OCI-LY7 (cell line): ENCODE measurements around the gene WDR3. TPM values are rescaled to one million over a fixed set of nuclear protein-coding genes. Genes with fewer than 3 reads are reported as not detected.

ENCODE experiments used
- BruUV-seq: library from RNA; stranded (reverse); fragments of 400-500 nt; replicated peaks from 2 replicates; lab custom pipeline; 2021; lab: Mats Ljungman, UMichigan
- CTCF ChIA-PET: fragments of 300-600 bp; sonication (Branson Sonifier 250); formaldehyde crosslinking; loops from one replicate; lab custom pipeline; 2022; ENCODE audit warnings: antibody characterized with exemption; ENCODE audit not compliant: unreplicated experiment; lab: Charles Lee
- POLR2A ChIA-PET: fragments of 300-600 bp; sonication (Branson Sonifier 250); formaldehyde crosslinking; loops from one replicate; lab custom pipeline; 2022; ENCODE audit warnings: antibody characterized with exemption; lab: Charles Lee
- DNase-seq: peaks from one replicate; pipeline ENCODE4 v3.0.0-alpha.2; 2015; ENCODE audit warnings: low spot score
- H2AFZ ChIP-seq: fragments of 200-600 bp; sonication (generic), shearing (Covaris generic); 2 replicates; pipeline ENCODE4 v1.6.1; 2014; ENCODE audit warnings: mild to moderate bottlenecking, antibody characterized with exemption, low read length, moderate library complexity
- H3K27ac ChIP-seq: fragments of 200-600 bp; sonication (generic); 2 replicates; pipeline ENCODE4 v1.5.1; 2014; ENCODE audit warnings: mixed run types, low read depth, mild to moderate bottlenecking, moderate library complexity, low read length, inconsistent platforms; ENCODE audit not compliant: poor library complexity, severe bottlenecking
- H3K36me3 ChIP-seq: fragments of 200-600 bp; sonication (generic); 2 replicates; pipeline ENCODE4 v1.6.1; 2014; ENCODE audit warnings: mild to moderate bottlenecking, antibody characterized with exemption, low read length, moderate library complexity, mixed read lengths; ENCODE audit not compliant: insufficient read depth
- H3K4me1 ChIP-seq: fragments of 200-600 bp; sonication (generic); 2 replicates; pipeline ENCODE4 v1.5.1; 2014; ENCODE audit warnings: mild to moderate bottlenecking, low read length; ENCODE audit not compliant: insufficient read depth, poor library complexity, severe bottlenecking
- H3K4me2 ChIP-seq: fragments of 200-600 bp; sonication (generic); 2 replicates; pipeline ENCODE4 v1.6.1; 2014; ENCODE audit warnings: mild to moderate bottlenecking, low read length
- H3K4me3 ChIP-seq: fragments of 200-600 bp; sonication (generic); 2 replicates; pipeline ENCODE4 v1.5.1; 2014; ENCODE audit warnings: mild to moderate bottlenecking, low read depth, low read length; ENCODE audit not compliant: poor library complexity, severe bottlenecking
- H3K79me2 ChIP-seq: fragments of 200-600 bp; sonication (generic); 2 replicates; pipeline ENCODE4 v1.6.1; 2016; ENCODE audit warnings: low read depth, mild to moderate bottlenecking, low read length, moderate library complexity, mixed read lengths; ENCODE audit not compliant: insufficient read depth
- H3K9me2 ChIP-seq: fragments of 200-600 bp; sonication (generic); 2 replicates; pipeline ENCODE4 v1.6.1; 2016; ENCODE audit warnings: mild to moderate bottlenecking, low read length, mixed read lengths; ENCODE audit not compliant: insufficient read depth
- H3K9me3 ChIP-seq: fragments of 200-600 bp; sonication (generic); 2 replicates; pipeline ENCODE4 v1.6.1; 2014; ENCODE audit warnings: mild to moderate bottlenecking, mixed run types, low read length, mixed read lengths
- H4K20me1 ChIP-seq: fragments of 200-600 bp; sonication (generic); 2 replicates; pipeline ENCODE4 v1.6.1; 2014; ENCODE audit warnings: mild to moderate bottlenecking, antibody characterized with exemption, low read length, moderate library complexity, mixed read lengths; ENCODE audit not compliant: insufficient read depth
- EZH2phosphoT487 ChIP-seq: fragments of 200-600 bp; sonication (generic); IDR thresholded peaks from 2 replicates; pipeline ENCODE4 v1.6.1; 2018; ENCODE audit warnings: low read depth, borderline replicate concordance, mild to moderate bottlenecking, mixed run types, antibody characterized with exemption, low read length, moderate library complexity, mixed read lengths
- intact Hi-C: fragments of 100-400 bp; cut with micrococcal nuclease; formaldehyde crosslinking; loops from one replicate; pipeline ENCODE4 v1.10.0; 2022; ENCODE audit not compliant: unreplicated experiment
- total RNA-seq, 2 experiments: library from RNA; depleted of rRNA in 1 of 2; stranded (reverse); fragments of >200 nt in 1 of 2; shearing (Covaris generic) in 1 of 2; gene quantifications; 2 replicates each; pipeline ENCODE4 v1.2.3, GENCODE V29; 2014 to 2022
- TF ChIP-seq, protein P1 (sequence below): fragments of 200-600 bp; sonication (generic); conservative IDR thresholded peaks from 2 replicates; pipeline ENCODE4 v1.5.1; 2014; ENCODE audit warnings: mild to moderate bottlenecking, antibody characterized with exemption, low read length, moderate library complexity, mixed read lengths

WDR3 gene
- total RNA-seq, 2 experiments from 2014 or later: 23.1 to 31.4 TPM

DNA sequence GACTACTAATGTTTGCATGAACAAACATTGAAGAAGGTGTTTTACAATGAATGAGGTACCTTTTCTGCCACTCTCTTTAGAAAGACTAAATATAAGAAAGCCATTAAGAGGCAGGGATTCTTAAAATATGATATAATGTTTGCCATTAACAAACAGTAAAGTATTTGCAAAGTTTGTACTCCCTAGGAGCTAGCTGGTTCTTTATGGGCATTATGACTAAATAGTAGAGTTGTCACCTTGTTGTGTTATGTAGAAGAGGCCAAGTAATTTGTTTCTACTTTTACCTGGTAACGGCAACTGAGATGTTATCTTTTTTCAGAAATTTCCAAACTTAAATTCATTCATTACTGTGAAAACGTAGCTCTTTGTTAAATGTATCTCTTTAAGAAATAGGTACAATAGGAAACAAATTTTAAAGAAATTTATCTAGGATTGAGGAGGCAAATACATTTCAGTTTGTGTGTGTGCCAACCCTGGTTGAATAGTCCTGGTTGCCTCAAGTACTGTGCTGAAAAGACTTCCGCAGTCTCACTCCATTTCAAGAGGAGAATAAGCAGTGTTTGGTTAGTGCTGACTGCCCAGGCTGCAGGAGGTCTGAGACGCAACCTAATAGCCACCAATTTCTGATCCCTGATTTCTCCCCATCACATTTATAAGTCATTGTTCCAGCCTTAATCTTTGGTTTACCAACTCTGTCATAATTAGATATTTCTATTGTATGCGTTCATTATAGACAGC lies 52.1 kb downstream of the WDR3 start:
- Histone ChIP-seq H3K4me1 (no peaks in the 10 kb centered on the region), H3K4me2 (no peak overlapping the region), H3K79me2 (no peaks in the 10 kb centered on the region), H2AFZ (no peak overlapping the region), H3K27ac (no peak overlapping the region), H3K9me2 (no peaks in the 10 kb centered on the region), H3K9me3 (no peaks in the 10 kb centered on the region), H3K4me3 (no peak overlapping the region), H3K36me3 (no peaks in the 10 kb centered on the region), H4K20me1 (no peaks in the 10 kb centered on the region)
- POLR2A ChIA-PET: interaction anchor here (0.6 kb wide), 1 partner anchor 14 kb away, joined by 3 read pairs; no protein-coding TSS in a partner anchor
- intact Hi-C loops: no loop called here
- no TSS peak for BruUV-seq
- CTCF ChIA-PET: no interaction called here
- no peak for DNase-seq
- TF ChIP-seq EZH2phosphoT487: no peak
- TF ChIP-seq, protein P1, sequence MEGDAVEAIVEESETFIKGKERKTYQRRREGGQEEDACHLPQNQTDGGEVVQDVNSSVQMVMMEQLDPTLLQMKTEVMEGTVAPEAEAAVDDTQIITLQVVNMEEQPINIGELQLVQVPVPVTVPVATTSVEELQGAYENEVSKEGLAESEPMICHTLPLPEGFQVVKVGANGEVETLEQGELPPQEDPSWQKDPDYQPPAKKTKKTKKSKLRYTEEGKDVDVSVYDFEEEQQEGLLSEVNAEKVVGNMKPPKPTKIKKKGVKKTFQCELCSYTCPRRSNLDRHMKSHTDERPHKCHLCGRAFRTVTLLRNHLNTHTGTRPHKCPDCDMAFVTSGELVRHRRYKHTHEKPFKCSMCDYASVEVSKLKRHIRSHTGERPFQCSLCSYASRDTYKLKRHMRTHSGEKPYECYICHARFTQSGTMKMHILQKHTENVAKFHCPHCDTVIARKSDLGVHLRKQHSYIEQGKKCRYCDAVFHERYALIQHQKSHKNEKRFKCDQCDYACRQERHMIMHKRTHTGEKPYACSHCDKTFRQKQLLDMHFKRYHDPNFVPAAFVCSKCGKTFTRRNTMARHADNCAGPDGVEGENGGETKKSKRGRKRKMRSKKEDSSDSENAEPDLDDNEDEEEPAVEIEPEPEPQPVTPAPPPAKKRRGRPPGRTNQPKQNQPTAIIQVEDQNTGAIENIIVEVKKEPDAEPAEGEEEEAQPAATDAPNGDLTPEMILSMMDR: no peak

DNA sequence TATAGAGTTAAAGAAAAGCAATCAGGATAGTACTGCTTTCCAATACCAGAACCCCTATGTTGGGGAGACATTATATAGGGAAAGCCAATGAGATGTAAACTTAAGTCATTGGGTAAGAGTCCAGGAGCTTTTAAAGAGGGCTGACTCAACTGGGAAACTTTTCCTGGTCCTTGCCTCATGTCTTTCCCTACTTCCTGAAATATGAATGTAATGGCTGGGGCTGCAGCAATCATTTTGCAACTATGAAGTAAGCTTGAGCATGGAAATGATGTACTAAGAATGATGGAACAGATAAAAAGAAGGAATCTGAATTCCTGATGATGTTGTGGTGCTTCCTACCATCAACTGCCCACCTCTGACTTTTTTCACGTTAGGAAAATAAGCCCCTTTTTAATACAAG lies 55.7 kb downstream of the WDR3 start:
- intact Hi-C loops: no loop called here
- Histone ChIP-seq H3K9me3 (no peaks in the 10 kb centered on the region), H3K27ac (no peak overlapping the region), H4K20me1 (no peaks in the 10 kb centered on the region), H3K9me2 (no peaks in the 10 kb centered on the region), H3K79me2 (no peaks in the 10 kb centered on the region), H3K36me3 (no peaks in the 10 kb centered on the region), H2AFZ (no peak overlapping the region), H3K4me3 (no peak overlapping the region), H3K4me1 (no peaks in the 10 kb centered on the region), H3K4me2 (no peak overlapping the region)
- TF ChIP-seq, protein P1: no peak
- no peak for TF ChIP-seq EZH2phosphoT487
- ChIA-PET CTCF (no interaction called here), POLR2A (interaction anchor here (0.6 kb wide), 2 partner anchors 60 to 731 kb away, joined by 3 read pairs; no protein-coding TSS in a partner anchor)
- no peak for DNase-seq
- BruUV-seq: no TSS peak

DNA sequence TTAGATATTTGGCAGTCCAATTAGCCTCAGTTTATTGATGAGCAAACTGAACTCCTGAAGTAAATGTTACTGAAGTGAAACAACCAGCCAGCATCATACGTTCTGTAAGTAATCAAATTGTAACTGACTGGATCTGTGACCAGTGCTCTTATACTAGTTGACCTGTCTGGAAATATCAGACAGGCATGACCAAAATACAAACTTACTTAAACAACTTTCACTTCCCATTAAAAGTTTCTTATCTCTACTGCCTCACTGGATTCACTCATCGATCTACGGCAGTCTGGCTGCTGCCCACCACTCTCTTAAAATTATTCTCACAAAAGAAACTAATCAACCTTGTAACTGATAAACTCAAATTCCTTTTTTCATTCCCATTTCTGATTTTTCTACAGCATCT lies 56.4 kb downstream of the WDR3 start:
- ChIA-PET CTCF (no interaction called here), POLR2A (interaction anchor here (0.6 kb wide), 1 partner anchor 490 kb away, joined by 4 read pairs; no protein-coding TSS in a partner anchor)
- TF ChIP-seq EZH2phosphoT487: no peak
- TF ChIP-seq, protein P1: no peak
- BruUV-seq: no TSS peak
- H3K9me2 ChIP-seq: no peaks in the 10 kb centered on the region
- no peaks in the 10 kb centered on the region for H3K9me3 ChIP-seq
- no peak overlapping the region for H2AFZ ChIP-seq
- intact Hi-C loops: no loop called here
- H3K4me2 ChIP-seq: no peak overlapping the region
- no peak for DNase-seq
- H3K79me2 ChIP-seq: no peaks in the 10 kb centered on the region
- no peaks in the 10 kb centered on the region for H4K20me1 ChIP-seq
- H3K4me3 ChIP-seq: no peak overlapping the region
- H3K36me3 ChIP-seq: no peaks in the 10 kb centered on the region
- no peaks in the 10 kb centered on the region for H3K4me1 ChIP-seq
- no peak overlapping the region for H3K27ac ChIP-seq
